ENCODE results near the gene C7.

DNA sequence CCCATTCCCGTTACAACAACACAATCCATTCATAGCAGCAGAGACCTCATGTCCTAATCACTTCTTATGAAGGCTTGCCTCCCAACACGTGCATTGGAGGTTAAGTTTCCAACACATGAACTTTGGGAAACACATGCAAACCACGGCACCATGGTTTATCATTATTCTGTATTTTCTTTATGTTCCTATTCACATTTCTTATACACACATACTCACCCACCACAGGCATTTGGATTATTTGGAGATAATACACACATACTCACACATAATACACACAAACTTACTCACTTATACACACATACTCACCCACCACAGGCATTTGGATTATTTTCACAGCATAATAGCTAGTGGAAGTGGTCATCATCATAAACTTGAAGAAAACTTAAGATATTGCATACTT is 75.6 kb downstream of the C7 start:
- TF ChIP-seq, protein P1, sequence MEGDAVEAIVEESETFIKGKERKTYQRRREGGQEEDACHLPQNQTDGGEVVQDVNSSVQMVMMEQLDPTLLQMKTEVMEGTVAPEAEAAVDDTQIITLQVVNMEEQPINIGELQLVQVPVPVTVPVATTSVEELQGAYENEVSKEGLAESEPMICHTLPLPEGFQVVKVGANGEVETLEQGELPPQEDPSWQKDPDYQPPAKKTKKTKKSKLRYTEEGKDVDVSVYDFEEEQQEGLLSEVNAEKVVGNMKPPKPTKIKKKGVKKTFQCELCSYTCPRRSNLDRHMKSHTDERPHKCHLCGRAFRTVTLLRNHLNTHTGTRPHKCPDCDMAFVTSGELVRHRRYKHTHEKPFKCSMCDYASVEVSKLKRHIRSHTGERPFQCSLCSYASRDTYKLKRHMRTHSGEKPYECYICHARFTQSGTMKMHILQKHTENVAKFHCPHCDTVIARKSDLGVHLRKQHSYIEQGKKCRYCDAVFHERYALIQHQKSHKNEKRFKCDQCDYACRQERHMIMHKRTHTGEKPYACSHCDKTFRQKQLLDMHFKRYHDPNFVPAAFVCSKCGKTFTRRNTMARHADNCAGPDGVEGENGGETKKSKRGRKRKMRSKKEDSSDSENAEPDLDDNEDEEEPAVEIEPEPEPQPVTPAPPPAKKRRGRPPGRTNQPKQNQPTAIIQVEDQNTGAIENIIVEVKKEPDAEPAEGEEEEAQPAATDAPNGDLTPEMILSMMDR (IDR thresholded peaks at IDR 0.05; ENCODE audit: poor library complexity) = no peak
- TF ChIP-seq EZH2phosphoT487 (IDR thresholded peaks at IDR 0.05; ENCODE audit: low read depth, severe bottlenecking, unreplicated experiment) = no peak
- TF ChIP-seq EZH2 (IDR thresholded peaks at IDR 0.05; ENCODE audit: borderline replicate concordance) = no peak
